ENCODE results near the gene ADAMTS10.

Gene ADAMTS10

GRCh38 chr19:8614455-8614854 lies 3.9 kb upstream of the ADAMTS10 start:
- no peak for DNase-seq
- TF ChIP-seq GATA1 (IDR thresholded peaks at IDR 0.05; ENCODE audit: low read depth, low read length) (no peak), POLR2A (IDR thresholded peaks at IDR 0.05; ENCODE audit: low read length) (no peak)

- no peak for TF ChIP-seq GATA1 (IDR thresholded peaks at IDR 0.05; ENCODE audit: low read depth, low read length)
- TF ChIP-seq POLR2A (IDR thresholded peaks at IDR 0.05; ENCODE audit: low read length) = no peak
- no peak for DNase-seq
These were observed 2.3 kb upstream of the ADAMTS10 start for GRCh38 chr19:8612807-8613171.

- DNase-seq = no peak
- TF ChIP-seq POLR2A (IDR thresholded peaks at IDR 0.05; ENCODE audit: low read length) (no peak), GATA1 (IDR thresholded peaks at IDR 0.05; ENCODE audit: low read depth, low read length) (no peak)
These were observed 1.6 kb upstream of the ADAMTS10 start for GRCh38 chr19:8611877-8612806.

- no peak for TF ChIP-seq POLR2A (IDR thresholded peaks at IDR 0.05; ENCODE audit: low read length)
- no peak for TF ChIP-seq GATA1 (IDR thresholded peaks at IDR 0.05; ENCODE audit: low read depth, low read length)
- DNase-seq = no peak
These were observed 919 bp upstream of the ADAMTS10 start for GRCh38 chr19:8611391-8611876.

GRCh38 chr19:8610936-8611300 lies 403 bp upstream of the ADAMTS10 start:
- DNase-seq = no peak
- no peak for TF ChIP-seq POLR2A (IDR thresholded peaks at IDR 0.05; ENCODE audit: low read length)
- TF ChIP-seq GATA1 (IDR thresholded peaks at IDR 0.05; ENCODE audit: low read depth, low read length) = no peak

GRCh38 chr19:8609279-8610040 lies 1.1 kb downstream of the ADAMTS10 start:
- TF ChIP-seq POLR2A (IDR thresholded peaks at IDR 0.05; ENCODE audit: low read length) (no peak), GATA1 (IDR thresholded peaks at IDR 0.05; ENCODE audit: low read depth, low read length) (no peak)
- peak; percentile 40 to 63 for DNase-seq

- no peak for TF ChIP-seq POLR2A (IDR thresholded peaks at IDR 0.05; ENCODE audit: low read length)
- no peak for TF ChIP-seq GATA1 (IDR thresholded peaks at IDR 0.05; ENCODE audit: low read depth, low read length)
- DNase-seq = peak in 1 of 2 experiments; percentile 46
These were observed 1.6 kb downstream of the ADAMTS10 start for GRCh38 chr19:8608941-8609278.

- no peak for DNase-seq
- TF ChIP-seq POLR2A (IDR thresholded peaks at IDR 0.05; ENCODE audit: low read length) (no peak), GATA1 (IDR thresholded peaks at IDR 0.05; ENCODE audit: low read depth, low read length) (no peak)
These were observed 3.1 kb downstream of the ADAMTS10 start for GRCh38 chr19:8607386-8607785.

GRCh38 chr19:8605514-8605913 lies 5.0 kb downstream of the ADAMTS10 start:
- DNase-seq = no peak
- no peak for TF ChIP-seq GATA1 (IDR thresholded peaks at IDR 0.05; ENCODE audit: low read depth, low read length)
- TF ChIP-seq POLR2A (IDR thresholded peaks at IDR 0.05; ENCODE audit: low read length) = no peak

- TF ChIP-seq POLR2A (IDR thresholded peaks at IDR 0.05; ENCODE audit: low read length) = no peak
- TF ChIP-seq GATA1 (IDR thresholded peaks at IDR 0.05; ENCODE audit: low read depth, low read length) = no peak
- no peak for DNase-seq
These were observed 8.7 kb downstream of the ADAMTS10 start for GRCh38 chr19:8601796-8602195.

- no peak for DNase-seq
- TF ChIP-seq GATA1 (IDR thresholded peaks at IDR 0.05; ENCODE audit: low read depth, low read length) (no peak), POLR2A (IDR thresholded peaks at IDR 0.05; ENCODE audit: low read length) (no peak)
These were observed 9.7 kb downstream of the ADAMTS10 start for GRCh38 chr19:8600816-8601215.

- no peak for TF ChIP-seq POLR2A (IDR thresholded peaks at IDR 0.05; ENCODE audit: low read length)
- no peak for TF ChIP-seq GATA1 (IDR thresholded peaks at IDR 0.05; ENCODE audit: low read depth, low read length)
- DNase-seq = no peak
These were observed 10.5 kb downstream of the ADAMTS10 start for GRCh38 chr19:8600064-8600463.

GRCh38 chr19:8596168-8596567 lies 14.3 kb downstream of the ADAMTS10 start:
- TF ChIP-seq GATA1 (IDR thresholded peaks at IDR 0.05; ENCODE audit: low read depth, low read length) (no peak), POLR2A (IDR thresholded peaks at IDR 0.05; ENCODE audit: low read length) (no peak)
- no peak for DNase-seq

- TF ChIP-seq POLR2A (IDR thresholded peaks at IDR 0.05; ENCODE audit: low read length) = no peak
- no peak for TF ChIP-seq GATA1 (IDR thresholded peaks at IDR 0.05; ENCODE audit: low read depth, low read length)
- no peak for DNase-seq
These were observed 14.9 kb downstream of the ADAMTS10 start for GRCh38 chr19:8595651-8596050.

Data from erythroblast (primary cell).